IPS-18a (cell line): Measurements from ENCODE around the gene RBMXL2.

ENCODE experiments used
- H3K27ac ChIP-seq: one replicate; pipeline ENCODE4 v1.5.1; 2013; ENCODE audit warnings: low read length
- H3K27me3 ChIP-seq: one replicate; pipeline ENCODE4 v1.6.1; 2013; ENCODE audit warnings: mild to moderate bottlenecking, low read length; ENCODE audit not compliant: control insufficient read depth, insufficient read depth
- H3K36me3 ChIP-seq: one replicate; pipeline ENCODE4 v1.6.1; 2013; ENCODE audit warnings: low read depth, low read length; ENCODE audit not compliant: control insufficient read depth
- H3K4me1 ChIP-seq: one replicate; pipeline ENCODE4 v1.6.1; 2013; ENCODE audit warnings: low read depth, low read length; ENCODE audit not compliant: control insufficient read depth
- H3K4me3 ChIP-seq: one replicate; pipeline ENCODE4 v1.5.1; 2013; ENCODE audit warnings: low read length
- H3K9ac ChIP-seq: one replicate; pipeline ENCODE4 v1.6.1; 2013; ENCODE audit warnings: mild to moderate bottlenecking, low read length, moderate library complexity
- H3K9me3 ChIP-seq: one replicate; pipeline ENCODE4 v1.6.1; 2013; ENCODE audit warnings: low read depth, low read length; ENCODE audit not compliant: control insufficient read depth

Gene RBMXL2

DNA sequence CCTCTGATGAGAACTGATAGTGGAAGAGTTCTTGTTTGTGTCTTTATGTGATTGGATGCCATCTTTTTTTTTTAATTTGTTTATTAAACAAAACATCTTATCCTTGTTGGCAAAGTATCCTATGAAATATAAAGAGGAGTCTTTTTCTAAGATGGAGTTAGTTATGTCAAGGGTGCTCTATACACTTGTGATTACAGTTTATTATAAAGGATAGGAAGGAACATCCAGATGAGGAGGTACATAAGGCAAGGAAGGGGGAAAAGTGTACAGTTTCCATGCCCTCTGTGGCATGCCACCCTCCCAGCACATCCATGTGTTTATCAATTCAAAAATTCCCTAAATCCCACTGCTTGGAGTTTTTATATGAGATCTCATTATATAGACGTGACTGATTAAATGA lies 7.4 kb upstream of the RBMXL2 start:
- H3K4me3 ChIP-seq: no peak overlapping the region
- H3K27ac ChIP-seq: no peak overlapping the region
- no peaks in the 10 kb centered on the region for H3K36me3 ChIP-seq

DNA sequence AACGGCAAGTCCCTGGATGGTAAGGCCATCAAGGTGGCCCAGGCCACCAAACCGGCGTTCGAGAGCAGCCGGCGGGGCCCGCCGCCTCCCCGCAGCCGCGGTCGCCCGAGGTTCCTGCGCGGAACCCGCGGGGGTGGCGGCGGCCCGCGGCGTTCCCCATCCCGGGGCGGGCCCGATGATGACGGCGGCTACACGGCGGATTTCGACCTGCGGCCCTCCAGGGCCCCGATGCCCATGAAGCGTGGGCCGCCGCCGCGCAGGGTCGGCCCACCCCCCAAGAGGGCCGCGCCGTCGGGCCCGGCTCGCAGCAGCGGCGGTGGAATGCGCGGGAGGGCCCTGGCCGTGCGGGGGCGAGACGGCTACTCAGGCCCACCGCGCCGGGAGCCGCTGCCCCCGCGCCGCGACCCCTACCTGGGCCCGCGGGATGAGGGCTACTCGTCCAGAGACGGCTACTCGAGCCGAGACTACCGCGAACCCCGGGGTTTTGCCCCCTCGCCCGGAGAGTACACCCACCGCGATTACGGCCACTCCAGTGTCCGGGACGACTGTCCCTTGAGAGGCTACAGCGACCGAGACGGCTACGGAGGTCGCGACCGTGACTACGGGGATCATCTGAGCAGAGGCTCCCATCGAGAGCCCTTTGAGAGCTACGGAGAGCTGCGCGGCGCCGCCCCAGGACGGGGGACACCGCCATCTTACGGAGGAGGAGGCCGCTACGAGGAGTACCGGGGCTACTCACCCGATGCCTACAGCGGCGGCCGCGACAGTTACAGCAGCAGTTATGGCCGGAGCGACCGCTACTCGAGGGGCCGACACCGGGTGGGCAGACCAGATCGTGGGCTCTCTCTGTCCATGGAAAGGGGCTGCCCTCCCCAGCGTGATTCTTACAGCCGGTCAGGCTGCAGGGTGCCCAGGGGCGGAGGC lies 792 bp downstream of the RBMXL2 start:
- H3K36me3 ChIP-seq: no peaks in the 10 kb centered on the region
- no peaks in the 10 kb centered on the region for H3K9me3 ChIP-seq

More for the DNA sequence above, 7.4 kb upstream of the RBMXL2 start:
- Histone ChIP-seq H3K9me3 (peaks cover 6% of the 10 kb centered on the region), H3K4me1 (no peaks in the 10 kb centered on the region), H3K9ac (no peak overlapping the region), H3K27me3 (no peaks in the 10 kb centered on the region)

DNA sequence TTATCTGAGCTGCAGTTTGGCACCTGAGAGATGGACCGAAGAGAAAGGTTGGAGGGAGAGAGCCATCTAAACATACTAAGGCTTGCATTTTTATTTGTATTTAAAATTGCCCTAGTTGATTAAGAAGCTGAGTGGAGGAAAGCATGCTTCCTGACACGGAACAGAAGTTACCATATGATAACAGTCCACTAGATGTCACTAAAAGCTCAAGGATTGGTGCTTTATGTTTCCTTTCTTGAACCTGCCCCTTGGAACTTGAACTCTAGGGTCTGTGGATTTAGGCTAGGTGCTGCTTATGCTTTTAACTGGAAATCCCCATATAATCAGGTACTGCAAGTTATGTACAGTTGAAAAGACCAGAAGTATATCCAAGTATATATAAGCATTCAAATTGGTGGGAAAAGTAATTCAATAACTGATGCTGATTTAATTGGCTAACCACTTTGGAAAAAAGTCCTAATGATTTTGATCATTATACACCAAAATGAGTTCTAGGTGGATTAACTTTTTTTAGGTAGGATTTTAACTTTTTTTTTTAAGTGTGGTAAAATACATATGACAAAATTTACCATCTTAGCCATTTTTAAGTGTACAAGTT lies 9.5 kb downstream of the RBMXL2 start:
- H3K4me3 ChIP-seq: no peak overlapping the region
- no peaks in the 10 kb centered on the region for H3K36me3 ChIP-seq
- H3K27me3 ChIP-seq: no peaks in the 10 kb centered on the region
- H3K9ac ChIP-seq: no peak overlapping the region
- no peaks in the 10 kb centered on the region for H3K9me3 ChIP-seq
- no peak overlapping the region for H3K27ac ChIP-seq
- H3K4me1 ChIP-seq: no peaks in the 10 kb centered on the region

More for the DNA sequence above, 792 bp downstream of the RBMXL2 start:
- H3K4me3 ChIP-seq: no peak overlapping the region
- no peaks in the 10 kb centered on the region for H3K4me1 ChIP-seq
- no peak overlapping the region for H3K9ac ChIP-seq
- H3K27me3 ChIP-seq: no peaks in the 10 kb centered on the region
- no peak overlapping the region for H3K27ac ChIP-seq

DNA sequence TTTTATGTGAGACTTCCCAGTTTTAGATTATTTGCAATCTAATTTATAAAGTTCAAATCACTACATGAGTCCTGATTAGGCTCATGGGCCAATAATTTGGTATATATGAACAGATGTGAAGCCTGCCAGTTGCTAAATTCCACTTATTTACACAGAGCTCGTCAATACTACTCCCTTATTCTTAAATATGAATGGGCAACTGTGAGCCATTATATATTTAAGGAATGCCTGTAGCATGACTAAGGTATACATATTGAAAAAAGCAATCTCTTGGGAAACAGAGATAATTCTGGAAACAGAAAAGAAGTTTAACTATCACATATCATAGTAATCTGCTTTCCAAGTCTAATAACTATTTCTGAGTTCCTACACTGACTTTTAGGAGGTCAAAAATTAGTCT lies 27.0 kb downstream of the RBMXL2 start:
- Histone ChIP-seq H3K9ac (no peak overlapping the region), H3K36me3 (no peaks in the 10 kb centered on the region), H3K9me3 (no peaks in the 10 kb centered on the region), H3K27me3 (no peaks in the 10 kb centered on the region), H3K4me3 (no peak overlapping the region), H3K27ac (no peak overlapping the region), H3K4me1 (no peaks in the 10 kb centered on the region)

DNA sequence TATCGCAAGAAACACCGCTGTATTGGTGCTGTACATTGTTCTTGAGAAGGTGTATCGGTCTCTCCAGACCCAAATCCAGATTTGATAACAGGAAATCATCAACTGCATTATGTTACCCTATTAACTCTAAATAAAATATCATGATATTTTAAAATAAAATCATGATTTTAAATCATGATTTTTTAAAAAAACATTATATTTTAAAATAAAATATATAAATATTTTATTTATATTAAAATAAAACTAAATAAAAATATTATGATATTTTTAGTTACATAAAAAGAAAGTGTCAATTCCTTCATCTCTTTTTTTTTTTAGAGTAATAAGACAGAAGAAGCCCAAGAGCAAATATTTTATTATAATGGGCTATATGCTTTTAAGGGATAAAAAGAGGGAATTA lies 27.6 kb downstream of the RBMXL2 start:
- Histone ChIP-seq H3K27me3 (no peaks in the 10 kb centered on the region), H3K9me3 (no peaks in the 10 kb centered on the region), H3K27ac (no peak overlapping the region), H3K36me3 (no peaks in the 10 kb centered on the region), H3K9ac (no peak overlapping the region), H3K4me1 (no peaks in the 10 kb centered on the region), H3K4me3 (no peak overlapping the region)

DNA sequence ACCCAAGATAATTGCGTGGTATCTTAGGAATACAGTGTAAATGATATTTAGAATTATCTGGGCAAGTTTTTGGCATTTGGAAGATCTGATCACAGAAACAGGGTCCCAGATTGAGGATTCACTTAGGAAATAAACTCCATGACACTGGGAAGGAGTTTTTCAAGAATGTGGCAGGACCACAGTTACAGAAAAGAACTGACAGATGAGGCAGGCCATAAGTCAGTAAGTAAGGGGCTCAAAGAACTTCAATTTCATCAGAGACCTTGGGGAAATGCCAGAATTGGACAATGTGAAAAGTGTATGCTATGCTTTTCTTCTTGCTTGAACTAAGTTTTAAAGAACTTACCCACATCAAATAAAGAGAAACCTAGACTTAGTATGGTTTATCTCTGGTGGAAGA lies 49.3 kb downstream of the RBMXL2 start:
- H3K9me3 ChIP-seq: no peaks in the 10 kb centered on the region
- no peak overlapping the region for H3K4me3 ChIP-seq

More for the DNA sequence above, 49.3 kb downstream of the RBMXL2 start:
- Histone ChIP-seq H3K36me3 (no peaks in the 10 kb centered on the region), H3K27me3 (no peaks in the 10 kb centered on the region), H3K27ac (no peak overlapping the region), H3K9ac (no peak overlapping the region), H3K4me1 (no peaks in the 10 kb centered on the region)
